Left renal cortex interstitium (tissue), 4 donors: Measurements from ENCODE around the gene EFNB1. TPM values are rescaled to one million over a fixed set of nuclear protein-coding genes. Genes with fewer than 3 reads are reported as not detected.

Experiments
- DNase-seq, 4 donors: peaks; one replicate each; pipeline ENCODE4 v3.0.0-alpha.2; 2013; ENCODE audit warnings: low read depth in 4 of 4, low spot score in 2 of 4, missing footprints in 1 of 4
- polyA plus RNA-seq, 4 donors: library from polyadenylated mRNA; unstranded; fragments of 120-200 nt; gene quantifications; one replicate each; pipeline ENCODE4 v1.2.1, GENCODE V29; 2013; ENCODE audit not compliant: insufficient read length in 4 of 4

EFNB1 gene
- polyA plus RNA-seq, 4 donors, result 101 to 167 (median 126) TPM

- DNase-seq, result no peak
Measured at GRCh38 chrX:68878977-68879645, 50.3 kb downstream of the EFNB1 start.

DNA sequence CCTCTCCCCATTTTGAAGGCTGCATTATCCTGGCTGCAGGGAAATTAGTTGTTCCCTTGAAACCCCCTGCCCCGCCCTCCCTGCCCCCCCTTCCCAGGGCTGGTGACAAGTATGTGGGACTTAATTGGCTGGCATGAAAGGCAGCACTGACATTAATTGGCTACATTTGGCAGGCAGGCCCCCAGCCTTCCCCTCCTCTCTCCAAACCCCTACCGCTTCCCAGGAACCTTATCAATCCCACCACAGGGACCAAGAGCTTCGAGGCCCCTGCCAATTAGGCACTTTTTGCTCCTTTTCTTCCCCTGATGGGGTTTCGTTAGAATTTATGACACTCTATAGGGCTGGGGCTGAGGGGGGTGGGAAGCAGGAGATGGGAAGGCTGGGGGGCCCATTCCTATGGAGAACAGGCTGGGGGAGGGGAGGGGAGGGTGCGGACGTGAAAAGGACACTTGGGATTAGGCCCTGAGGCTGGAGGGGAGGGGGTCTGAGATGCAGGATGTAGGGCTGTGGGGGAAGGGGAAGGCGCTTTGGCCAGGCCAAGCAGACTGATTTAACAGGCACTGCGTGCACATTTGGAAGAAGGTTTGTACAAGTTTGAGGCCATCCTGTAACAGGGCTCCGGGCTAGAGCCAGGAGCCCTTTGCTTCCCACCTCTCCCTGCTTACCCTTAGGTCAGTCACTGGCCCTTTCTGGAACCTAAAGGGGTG, 52.2 kb downstream of the EFNB1 start:
- DNase-seq, result no peak

GRCh38 chrX:68881911-68882310, 53.1 kb downstream of the EFNB1 start:
- no peak for DNase-seq

GRCh38 chrX:68883800-68884199, 55.0 kb downstream of the EFNB1 start:
- no peak for DNase-seq

DNA sequence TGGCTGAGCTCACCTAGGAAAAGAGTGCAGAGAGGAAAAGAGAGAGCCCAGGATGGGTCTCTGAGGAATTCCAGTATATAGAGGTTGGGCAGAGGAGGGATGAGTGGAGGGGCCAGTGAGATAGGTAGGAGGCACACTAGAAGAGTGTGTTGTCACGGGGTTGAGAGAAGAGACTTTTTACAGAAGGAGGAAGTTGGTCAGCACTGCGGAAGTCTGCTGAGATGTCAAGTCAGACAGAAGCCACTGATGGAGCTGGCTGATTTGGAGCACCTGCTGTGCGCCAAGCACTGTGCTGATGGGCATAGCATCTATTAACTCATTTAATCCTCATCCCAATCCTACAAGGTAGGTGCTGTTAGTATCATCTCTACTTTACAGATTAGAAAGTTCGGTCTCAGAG, 60.4 kb downstream of the EFNB1 start:
- no peak for DNase-seq

Other genes with a start within 250 kb of the EFNB1 start
- gene STARD8, start 181.4 kb upstream of the EFNB1 start, polyA plus RNA-seq, result 10 to 100 TPM; 18.5 to 22.2 (median 20.6) TPM